HG03280 (cell line): ENCODE measurements around the gene ERCC4.

ENCODE experiments used
- ATAC-seq: cut with Tn5 transposase; IDR thresholded peaks from one replicate; pipeline ENCODE4 v1.9.1; 2021; ENCODE audit warnings: mild to moderate bottlenecking, moderate library complexity; ENCODE audit not compliant: unreplicated experiment

ERCC4 gene

DNA sequence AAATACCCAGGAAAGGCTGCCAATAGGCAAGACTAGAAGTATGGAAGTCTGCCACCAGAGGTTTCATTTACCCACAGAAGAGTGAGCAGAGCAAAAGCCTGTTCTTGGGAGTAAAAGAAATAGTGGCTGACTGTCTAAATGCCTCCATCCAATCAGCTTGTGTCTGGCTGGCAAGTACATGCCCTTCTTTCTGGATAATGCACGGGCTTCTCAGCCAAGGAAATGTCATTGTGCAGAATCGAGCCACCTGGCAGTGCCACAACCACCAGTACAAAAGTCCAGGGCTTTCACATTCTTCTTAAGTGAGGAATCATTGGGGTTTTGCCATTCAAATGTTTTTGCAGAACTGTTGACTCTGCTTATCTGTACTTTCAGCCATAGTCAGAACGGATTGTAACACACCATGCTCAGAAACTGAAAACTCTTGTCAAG lies 10.1 kb upstream of the ERCC4 start:
- no peak for ATAC-seq

DNA sequence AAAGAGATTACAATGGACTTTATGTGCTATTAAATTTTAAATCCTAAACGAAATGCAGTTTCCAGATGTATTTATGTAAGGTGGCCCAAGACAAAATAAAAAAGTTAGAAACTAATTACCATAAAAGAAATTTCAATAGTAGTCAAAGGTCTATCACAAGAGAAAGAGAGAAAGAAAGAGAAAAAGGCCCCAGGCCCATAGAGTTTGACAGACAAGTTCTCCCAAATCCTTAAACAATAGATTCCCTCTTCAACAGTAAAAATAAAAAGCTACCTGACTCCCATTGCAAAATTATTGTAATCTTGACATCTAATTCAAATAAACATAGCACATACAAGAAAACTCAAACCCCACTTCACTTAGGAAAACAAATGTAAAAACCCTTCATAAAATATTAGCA lies 8.6 kb upstream of the ERCC4 start:
- no peak for ATAC-seq

DNA sequence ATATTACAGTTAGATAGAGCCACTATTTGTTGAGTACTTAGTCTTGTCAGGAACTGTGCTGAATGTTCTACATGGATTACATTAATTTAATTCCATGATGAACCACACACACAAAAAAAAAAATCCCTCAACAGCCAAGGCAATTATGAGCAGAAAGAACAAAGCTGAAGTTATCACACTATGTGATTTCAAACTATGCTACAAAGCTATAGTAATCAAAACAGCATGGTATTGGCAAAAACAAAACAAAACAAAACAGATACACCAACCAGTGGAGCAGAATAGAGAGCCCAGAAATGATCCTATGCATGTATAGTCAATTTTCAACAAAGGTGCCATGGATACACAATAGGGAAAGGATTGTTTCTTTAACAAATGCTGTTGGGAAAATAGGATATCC lies 8.1 kb upstream of the ERCC4 start:
- no peak for ATAC-seq

DNA sequence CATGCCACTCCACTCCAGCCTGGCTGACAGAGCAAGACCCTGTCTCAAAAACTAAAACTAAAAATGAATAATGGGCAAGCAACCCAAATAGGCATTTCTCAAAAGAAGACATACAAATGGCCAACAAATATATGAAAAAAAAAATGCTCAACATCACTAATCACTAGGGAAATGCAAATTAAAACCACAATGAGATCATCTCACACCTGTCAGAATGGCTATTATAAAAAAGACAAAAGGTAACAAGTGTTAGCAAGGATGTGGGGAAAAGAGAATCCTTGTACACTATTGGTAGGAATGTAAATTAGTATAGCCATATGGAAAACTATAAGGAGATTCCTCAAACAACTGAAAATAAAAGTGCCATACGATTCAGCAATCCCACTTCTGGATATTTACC lies 7.1 kb upstream of the ERCC4 start:
- no peak for ATAC-seq

DNA sequence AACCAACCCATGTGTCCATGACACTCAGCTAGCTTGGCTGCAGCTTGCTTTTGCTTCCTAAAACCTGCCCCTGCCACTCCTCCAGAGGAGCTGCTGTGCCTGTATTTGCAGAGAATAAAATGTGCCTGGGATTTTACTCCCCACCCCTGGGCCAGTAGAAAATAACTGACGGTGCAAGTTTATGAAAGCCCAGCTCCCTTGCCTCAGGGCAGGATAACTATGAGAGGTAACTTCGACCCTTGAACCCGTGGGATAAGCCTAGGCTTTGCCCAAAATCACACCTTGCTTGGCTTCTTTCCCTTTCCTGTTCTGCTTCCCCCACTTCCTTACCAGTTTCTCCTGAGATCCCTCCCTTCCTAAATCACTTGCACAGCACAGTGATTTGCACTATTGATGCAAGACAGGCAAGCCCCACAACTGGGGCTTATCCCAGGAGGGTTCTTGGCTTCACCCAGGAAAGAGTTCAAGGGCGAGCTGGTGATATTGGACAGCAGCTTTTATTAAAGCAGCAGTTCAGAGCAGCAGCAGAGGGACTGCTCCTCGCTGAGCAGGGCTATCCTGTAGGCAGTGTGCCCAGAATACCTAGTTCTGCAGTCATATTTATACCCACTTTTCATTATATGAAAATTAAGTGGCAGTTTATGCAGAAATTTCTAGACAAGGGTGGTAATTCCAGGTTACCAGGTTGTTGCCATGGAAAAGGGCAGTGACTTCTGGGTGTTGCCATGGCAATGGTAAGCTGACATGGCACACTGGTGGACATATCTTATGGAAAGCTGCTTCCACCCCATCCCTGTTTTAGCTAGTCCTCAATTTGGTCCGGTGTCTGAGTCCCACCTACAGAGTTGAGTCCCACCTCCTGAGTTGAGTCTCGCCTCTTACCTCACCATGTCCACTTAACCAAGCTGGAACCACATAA lies 6.3 kb upstream of the ERCC4 start:
- no peak for ATAC-seq

DNA sequence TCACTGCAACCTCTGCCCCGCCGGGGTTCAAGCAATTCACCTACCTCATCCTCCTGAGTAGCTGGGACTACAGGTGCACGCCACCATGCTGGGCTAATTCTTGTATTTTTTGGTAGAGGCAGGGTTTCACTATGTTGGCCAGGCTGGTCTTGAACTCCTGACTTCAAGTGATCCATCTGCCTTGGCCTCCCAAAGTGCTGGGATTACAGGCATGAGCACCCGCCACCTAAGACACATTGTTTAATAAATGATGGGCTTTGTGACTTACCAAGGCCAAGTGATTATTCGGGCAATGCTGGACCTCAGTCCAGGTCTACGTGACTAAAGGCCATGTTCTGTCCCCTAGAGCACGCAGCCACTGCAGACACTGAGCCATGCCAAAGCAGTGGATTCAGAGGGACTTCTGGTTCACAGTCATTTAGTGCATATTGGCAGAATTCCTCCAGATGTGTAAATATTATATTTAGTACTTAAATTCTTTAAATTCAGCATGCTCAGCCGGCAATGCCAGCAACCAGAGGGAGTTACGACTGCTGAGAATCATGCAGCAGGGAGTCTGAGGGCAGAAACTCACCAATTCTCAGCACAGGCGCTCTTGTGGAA lies 4.8 kb upstream of the ERCC4 start:
- no peak for ATAC-seq

DNA sequence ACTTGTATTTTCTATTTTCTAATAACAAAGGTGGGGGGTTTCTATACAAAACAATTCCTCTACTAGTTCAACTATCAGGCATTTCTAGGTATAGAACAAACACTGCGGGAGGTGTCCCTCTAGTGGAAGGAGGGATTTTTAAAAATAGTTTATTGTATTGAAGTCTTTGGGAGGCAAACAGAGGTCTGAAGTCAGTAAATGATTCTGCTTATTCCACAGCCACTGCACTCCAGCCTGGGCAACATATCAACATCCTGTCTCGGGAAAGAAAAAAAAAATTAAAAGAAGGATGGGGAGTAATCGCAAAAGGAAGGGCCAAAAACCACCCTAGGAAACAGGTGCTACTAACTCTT lies 648 bp upstream of the ERCC4 start:
- ATAC-seq = no peak

DNA sequence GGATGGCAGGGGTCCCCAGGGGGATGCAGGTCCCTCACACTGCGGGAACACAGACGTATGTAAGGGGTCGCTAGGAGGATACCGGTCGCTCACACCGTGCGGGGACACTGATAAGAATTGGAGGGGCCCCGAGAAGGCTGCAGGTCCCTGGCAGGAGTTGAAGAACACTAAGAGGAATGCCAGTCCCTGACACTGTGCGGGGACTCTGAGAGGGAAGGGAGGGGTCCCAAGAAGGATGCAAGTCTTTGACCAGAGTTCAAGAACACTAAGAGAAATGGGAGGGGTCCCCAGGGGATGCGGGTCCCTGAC lies 510 bp downstream of the ERCC4 start:
- no peak for ATAC-seq

DNA sequence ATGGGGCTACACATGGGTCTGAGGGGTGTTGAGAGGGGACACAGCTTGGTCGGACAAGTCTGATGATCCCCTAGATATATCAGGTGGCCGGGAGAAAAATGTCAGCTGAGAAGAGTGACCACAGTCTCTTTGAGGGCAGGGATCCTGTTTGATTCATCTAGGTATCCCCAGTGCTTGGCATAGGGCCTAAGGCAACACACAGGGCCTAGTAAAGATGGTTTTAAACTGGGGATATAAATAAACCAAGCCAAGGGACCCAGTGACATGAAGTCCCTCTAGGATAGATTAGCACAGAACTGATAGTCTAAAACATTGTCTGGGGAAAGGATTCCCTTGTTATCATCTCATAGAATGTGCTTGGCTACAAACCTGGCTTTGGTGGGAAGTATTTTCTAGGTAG lies 1.4 kb downstream of the ERCC4 start:
- no peak for ATAC-seq

DNA sequence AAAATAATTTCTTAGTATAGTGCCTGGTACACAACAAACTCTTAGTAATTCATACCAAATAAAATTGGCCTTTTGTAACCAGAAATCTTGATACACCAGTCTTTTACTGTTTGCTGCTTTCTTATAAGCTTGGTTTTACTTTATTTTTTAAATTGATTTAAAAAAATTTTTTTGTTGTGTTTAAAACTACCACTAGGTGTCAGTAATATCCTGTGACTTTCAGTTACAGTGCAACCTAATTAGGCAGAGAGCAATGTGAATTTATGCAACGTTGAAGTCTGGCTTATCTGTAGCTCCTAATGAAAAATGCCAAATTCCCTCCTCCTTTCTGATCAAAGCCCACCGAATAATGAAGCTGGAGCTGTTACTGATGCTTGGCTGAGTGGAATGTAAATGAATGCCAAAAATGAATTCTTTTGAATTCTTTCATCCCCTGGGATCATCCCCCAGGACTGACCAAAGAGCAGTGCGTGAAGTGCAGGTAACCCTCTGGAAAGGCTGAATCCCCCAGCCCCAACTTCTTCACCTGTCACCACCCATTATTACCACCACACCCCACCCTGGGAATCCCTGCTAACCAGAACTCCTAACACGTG lies 3.8 kb downstream of the ERCC4 start:
- ATAC-seq = no peak

DNA sequence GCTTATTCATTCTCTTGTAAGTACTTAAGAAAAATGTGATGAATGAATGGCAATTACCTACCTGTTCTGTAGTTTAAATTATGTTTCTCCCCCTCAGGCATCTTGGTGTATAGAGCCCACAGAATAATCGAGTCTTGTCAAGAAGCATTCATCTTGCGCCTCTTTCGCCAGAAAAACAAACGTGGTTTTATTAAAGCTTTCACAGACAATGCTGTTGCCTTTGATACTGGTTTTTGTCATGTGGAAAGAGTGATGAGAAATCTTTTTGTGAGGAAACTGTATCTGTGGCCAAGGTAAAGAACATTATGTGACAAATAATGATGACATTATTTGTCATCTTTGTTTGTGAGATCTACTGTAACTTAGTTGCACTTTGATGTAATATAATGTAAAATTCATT lies 6.5 kb downstream of the ERCC4 start:
- ATAC-seq = no peak

DNA sequence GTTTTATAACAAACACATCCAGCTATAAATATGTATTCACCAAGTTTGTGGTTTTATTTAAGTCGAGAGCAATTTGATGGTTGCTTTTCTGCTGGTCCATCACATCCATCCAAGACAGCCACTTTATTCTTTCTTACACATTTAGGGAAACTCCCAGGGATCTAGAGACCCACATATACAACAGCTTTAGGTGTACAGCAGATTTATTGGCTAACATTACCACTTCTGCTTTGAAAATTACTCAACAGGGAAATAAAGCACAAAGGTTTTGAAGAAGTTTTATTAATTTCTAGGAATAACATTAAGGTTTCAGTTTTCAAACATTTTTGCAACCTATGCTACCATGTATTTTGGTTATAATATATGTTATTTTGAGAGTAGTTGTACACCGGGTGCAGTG lies 6.9 kb downstream of the ERCC4 start:
- no peak for ATAC-seq

DNA sequence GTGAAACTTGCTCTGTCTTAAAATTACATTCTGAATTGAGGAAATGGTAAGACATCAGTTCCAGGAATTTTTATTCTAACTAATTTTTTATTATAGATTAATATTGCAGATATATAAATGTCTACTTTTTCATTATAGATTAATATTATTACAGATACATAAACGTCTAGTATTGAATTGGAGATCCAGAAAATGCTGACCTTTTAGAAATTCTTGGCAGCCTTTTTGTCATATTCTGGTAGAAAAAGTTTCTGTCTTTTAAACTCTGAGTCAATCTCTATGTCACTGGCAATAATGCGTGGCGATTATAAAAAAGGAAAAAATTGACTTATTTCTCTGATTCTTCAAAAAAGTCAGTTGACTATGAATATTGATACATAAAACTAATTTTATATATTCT lies 8.7 kb downstream of the ERCC4 start:
- ATAC-seq = no peak

DNA sequence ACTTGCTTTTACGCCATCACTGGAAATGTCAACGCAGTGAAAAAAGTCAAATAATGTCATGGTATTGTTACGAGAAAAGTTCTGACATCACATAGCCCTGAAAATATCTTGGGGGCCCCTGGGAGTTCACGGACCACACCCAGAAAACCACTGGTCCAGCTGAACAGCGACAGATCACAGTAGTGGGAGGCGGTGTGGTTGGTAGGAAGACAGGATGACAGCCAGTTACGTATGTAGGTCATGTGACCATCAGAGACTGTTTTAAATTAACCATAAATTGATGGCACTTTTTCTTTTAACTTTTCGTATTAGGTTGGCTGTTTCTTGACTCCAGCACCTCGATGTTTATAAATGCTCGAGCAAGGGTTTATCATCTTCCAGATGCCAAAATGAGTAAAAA lies 11.9 kb downstream of the ERCC4 start:
- no peak for ATAC-seq

DNA sequence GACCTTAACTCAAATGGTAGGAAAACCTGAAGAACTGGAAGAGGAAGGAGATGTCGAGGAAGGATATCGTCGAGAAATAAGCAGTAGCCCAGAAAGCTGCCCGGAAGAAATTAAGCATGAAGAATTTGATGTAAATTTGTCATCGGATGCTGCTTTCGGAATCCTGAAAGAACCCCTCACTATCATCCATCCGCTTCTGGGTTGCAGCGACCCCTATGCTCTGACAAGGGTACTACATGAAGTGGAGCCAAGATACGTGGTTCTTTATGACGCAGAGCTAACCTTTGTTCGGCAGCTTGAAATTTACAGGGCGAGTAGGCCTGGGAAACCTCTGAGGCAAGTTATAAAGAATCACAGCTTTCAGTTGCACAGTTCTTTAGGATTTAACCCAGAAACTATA lies 15.5 kb downstream of the ERCC4 start:
- ATAC-seq = no peak

DNA sequence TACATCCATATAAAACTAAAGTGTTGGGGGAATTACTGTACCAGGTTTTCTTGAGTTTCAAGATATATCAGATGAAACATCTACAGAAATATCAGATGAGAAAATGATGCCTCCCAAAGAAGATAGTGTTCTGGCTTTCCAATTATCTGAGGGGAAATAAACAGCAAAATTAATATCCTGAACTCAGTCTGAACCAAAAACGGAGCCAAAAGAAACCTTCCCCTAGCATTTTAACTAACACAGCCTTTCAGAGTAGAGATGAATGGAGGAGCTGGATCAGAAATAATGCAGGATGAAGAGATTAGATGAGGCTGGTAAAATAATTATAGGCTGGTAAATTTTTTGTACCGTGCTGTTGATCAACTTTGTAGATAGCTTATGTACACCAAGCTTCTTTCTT lies 16.2 kb downstream of the ERCC4 start:
- ATAC-seq = no peak

DNA sequence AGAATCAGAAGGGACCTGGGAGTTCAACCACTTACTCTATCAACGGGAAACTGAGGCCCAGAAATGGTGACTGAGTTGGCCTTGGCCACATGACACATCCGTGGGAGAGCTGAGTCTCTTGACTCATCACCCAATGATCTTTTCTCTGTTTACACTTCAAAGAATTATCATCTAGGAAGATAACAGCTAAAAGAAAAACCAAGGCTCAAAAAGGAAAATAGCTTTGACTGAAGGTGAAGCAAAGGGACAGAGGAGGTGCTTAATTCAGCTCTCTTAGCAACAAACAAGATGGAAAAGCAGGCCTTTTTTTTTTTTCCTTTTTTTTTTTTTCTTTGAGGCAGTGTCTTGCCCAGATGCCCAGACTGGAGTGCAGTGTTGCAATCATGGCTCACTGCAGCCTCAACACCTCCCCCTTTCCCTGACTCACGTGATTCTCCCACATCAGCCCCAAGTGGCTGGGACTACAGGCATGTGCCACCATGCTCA lies 16.7 kb downstream of the ERCC4 start:
- ATAC-seq = no peak

DNA sequence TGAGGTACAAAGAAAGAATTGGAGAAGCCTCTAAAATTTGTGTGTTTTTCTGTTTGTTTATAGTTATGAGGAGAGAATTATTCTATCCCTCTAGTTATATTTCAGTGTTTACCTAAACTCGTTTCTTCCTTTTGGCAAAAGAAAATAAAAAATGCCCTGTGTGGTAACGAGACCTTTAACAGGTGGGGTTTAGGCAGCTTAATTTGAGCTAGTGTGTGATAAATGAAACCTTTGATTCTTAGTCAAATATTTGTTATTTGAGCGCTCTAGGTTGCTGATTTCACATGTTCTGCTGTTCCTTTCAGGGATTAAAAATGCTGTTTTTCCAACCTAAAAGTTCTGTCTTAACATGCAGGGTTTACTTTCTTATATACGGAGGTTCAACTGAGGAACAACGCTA lies 17.5 kb downstream of the ERCC4 start:
- ATAC-seq = no peak

DNA sequence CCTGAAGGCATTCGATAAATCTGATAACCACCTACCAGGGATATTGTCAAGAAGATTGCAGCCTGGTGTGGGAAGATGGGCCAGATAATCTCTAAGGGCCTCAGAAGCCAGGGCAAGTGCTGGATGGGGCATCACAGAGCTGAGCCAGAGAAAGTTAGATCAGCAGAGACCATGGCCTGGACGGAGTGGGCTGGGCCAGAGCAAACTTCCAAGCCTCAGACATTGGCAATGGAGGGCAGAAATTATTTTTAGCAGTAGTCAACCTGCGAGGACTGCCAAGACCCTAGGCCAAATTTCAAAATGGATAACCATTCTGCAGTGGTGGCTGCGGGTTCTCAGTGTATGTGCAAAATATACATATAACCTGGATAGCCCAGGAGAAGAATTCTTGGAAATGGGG lies 18.5 kb downstream of the ERCC4 start:
- ATAC-seq = no peak

DNA sequence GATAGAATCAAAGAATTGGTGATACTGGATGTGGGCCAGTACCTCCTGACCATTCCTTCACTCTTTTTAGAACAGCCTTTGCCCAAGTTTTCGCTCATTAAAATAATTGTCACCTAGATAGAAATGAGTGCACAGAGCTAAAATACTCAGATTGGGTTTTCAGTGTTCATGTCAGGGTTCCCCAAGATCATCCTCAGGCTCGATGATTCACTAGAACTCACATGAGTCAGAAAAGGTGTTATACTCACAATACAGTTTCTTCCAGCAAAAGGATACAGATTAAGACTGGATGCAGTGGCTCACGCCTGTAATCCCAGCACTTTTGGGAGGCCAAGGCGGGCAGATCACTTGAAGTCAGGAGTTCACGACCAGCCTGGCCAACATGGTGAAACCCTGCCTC lies 19.9 kb downstream of the ERCC4 start:
- no peak for ATAC-seq

DNA sequence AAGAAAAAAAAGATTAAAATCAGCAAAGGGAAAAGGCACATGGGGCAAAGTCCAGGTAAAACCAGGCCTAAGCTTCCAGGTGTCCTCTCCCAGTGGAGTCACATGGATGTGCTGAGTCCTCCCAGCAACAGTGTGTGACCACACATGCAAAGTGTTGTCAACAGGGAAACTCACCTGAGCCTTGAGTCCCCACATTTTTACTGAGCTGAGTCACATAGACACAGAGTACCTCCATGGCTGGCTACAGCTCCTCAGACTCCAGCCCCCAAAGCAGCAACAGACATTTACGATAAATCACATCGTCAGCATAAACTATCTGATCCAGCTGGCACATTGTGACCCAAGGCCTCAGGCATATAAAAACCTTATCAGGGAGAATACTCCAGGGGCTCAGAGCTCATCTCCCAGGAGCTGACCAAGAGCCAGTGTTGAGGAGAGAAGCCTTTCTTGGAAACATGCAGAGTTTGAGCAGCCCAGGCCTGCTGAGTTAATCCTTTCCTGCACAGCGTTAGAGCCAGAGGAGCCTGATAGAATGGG lies 20.5 kb downstream of the ERCC4 start:
- no peak for ATAC-seq

DNA sequence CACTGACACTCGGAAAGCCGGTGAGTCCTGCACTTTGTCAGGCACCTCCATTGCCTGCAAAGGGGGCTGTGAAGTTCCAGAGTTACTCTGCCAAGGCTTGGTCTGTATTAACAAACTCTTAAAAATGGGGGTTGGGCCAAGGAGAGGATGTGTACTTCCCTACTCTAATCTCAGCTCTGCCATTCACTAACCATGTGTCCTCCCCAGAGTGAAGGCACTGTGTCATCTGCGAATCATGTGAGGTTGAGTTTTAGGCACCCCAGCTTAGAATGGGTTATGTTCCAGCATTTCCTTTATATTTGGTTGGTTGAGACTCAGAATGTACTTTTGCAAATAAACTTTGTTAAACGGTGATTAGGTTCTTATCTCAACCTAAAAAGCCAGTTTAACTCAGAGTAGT lies 24.9 kb downstream of the ERCC4 start:
- no peak for ATAC-seq
